ENCODE results near the gene HMGN2. TPM values are rescaled to one million over a fixed set of nuclear protein-coding genes. Genes with fewer than 3 reads are reported as not detected.
A peak's percentile ranks its signal among the peaks of the same experiment; 100 is the strongest.

HMGN2 gene
- total RNA-seq, 2 donors from 2014 or later = 671 to 773 TPM

- WGBS, 2 experiments (ENCODE audit: insufficient coverage in 1 of 2, insufficient read length in 1 of 2) = 59 to 80% methylated on average over 4 to 14 of the region's 14 CpGs
- Mint-ChIP-seq H3K36me3 (ENCODE audit: low read depth) (peaks cover 60% of the 10 kb centered on the region), H3K27ac (peak overlapping the region; percentile 96), H3K4me3 (peak overlapping the region; percentile 87), H3K9me3 (no peaks in the 10 kb centered on the region), H3K4me1 (peaks cover 51% of the 10 kb centered on the region), H3K27me3 (ENCODE audit: insufficient read depth) (no peaks in the 10 kb centered on the region)
- no peak for DNase-seq
- no peaks in the 10 kb centered on the region for H3K9me3 ChIP-seq (ENCODE audit: control insufficient read depth, low read length)
- H3K4me1 ChIP-seq (ENCODE audit: control insufficient read depth, insufficient read depth, low read length) = peaks cover 7% of the 10 kb centered on the region
- peaks cover 61% of the 10 kb centered on the region for H3K36me3 ChIP-seq (ENCODE audit: control insufficient read depth, insufficient read depth, low read length)
- no peaks in the 10 kb centered on the region for H3K27me3 ChIP-seq (ENCODE audit: control insufficient read depth, insufficient read depth, low read length, poor library complexity, severe bottlenecking)
- H3K27ac ChIP-seq (ENCODE audit: low read depth, low read length) = no peak overlapping the region
- H3K9ac ChIP-seq (ENCODE audit: extremely low read depth, low read length, poor library complexity, severe bottlenecking) = no peak overlapping the region
- peak overlapping the region; percentile 85 for H3K4me3 ChIP-seq (ENCODE audit: low read length)
- no peak for TF ChIP-seq CTCF (conservative IDR thresholded peaks at IDR 0.05)
Observed at GRCh38 chr1:26470878-26471497, 1.3 kb upstream of the HMGN2 start.

- Histone ChIP-seq H3K4me3 (ENCODE audit: low read length) (peak overlapping the region; percentile 85), H3K4me1 (ENCODE audit: control insufficient read depth, insufficient read depth, low read length) (peaks cover 7% of the 10 kb centered on the region), H3K36me3 (ENCODE audit: control insufficient read depth, insufficient read depth, low read length) (peaks cover 61% of the 10 kb centered on the region), H3K9ac (ENCODE audit: extremely low read depth, low read length, poor library complexity, severe bottlenecking) (peak overlapping the region; percentile 84), H3K27me3 (ENCODE audit: control insufficient read depth, insufficient read depth, low read length, poor library complexity, severe bottlenecking) (no peaks in the 10 kb centered on the region), H3K27ac (ENCODE audit: low read depth, low read length) (peak overlapping the region; percentile 99), H3K9me3 (ENCODE audit: control insufficient read depth, low read length) (no peaks in the 10 kb centered on the region)
- peak; percentile 24 for TF ChIP-seq CTCF (conservative IDR thresholded peaks at IDR 0.05)
- Mint-ChIP-seq H3K4me1 (peaks cover 51% of the 10 kb centered on the region), H3K9me3 (no peaks in the 10 kb centered on the region), H3K27ac (peak overlapping the region; percentile 96), H3K4me3 (peak overlapping the region; percentile 87), H3K36me3 (ENCODE audit: low read depth) (peaks cover 62% of the 10 kb centered on the region), H3K27me3 (ENCODE audit: insufficient read depth) (no peaks in the 10 kb centered on the region)
- peak; percentile 93 for DNase-seq
- WGBS, 2 experiments (ENCODE audit: insufficient coverage in 1 of 2, insufficient read length in 1 of 2) = 2% methylated on average over 25 to 52 of the region's 52 CpGs
Observed at GRCh38 chr1:26471498-26472319, 531 bp upstream of the HMGN2 start.

GRCh38 chr1:26472901-26473845, 933 bp downstream of the HMGN2 start:
- peaks cover 60% of the 10 kb centered on the region for H3K36me3 Mint-ChIP-seq (ENCODE audit: low read depth)
- peak overlapping the region; percentile 82 for H3K27ac Mint-ChIP-seq
- Histone ChIP-seq H3K36me3 (ENCODE audit: control insufficient read depth, insufficient read depth, low read length) (peaks cover 59% of the 10 kb centered on the region), H3K9me3 (ENCODE audit: control insufficient read depth, low read length) (no peaks in the 10 kb centered on the region), H3K4me1 (ENCODE audit: control insufficient read depth, insufficient read depth, low read length) (peaks cover 7% of the 10 kb centered on the region), H3K4me3 (ENCODE audit: low read length) (peak overlapping the region; percentile 97), H3K27me3 (ENCODE audit: control insufficient read depth, insufficient read depth, low read length, poor library complexity, severe bottlenecking) (no peaks in the 10 kb centered on the region), H3K9ac (ENCODE audit: extremely low read depth, low read length, poor library complexity, severe bottlenecking) (peak overlapping the region; percentile 84), H3K27ac (ENCODE audit: low read depth, low read length) (peak overlapping the region; percentile 99)
- H3K27me3 Mint-ChIP-seq (ENCODE audit: insufficient read depth) = no peaks in the 10 kb centered on the region
- H3K4me1 Mint-ChIP-seq = peaks cover 43% of the 10 kb centered on the region
- no peak for TF ChIP-seq CTCF (conservative IDR thresholded peaks at IDR 0.05)
- peak; percentile 96 for DNase-seq
- H3K4me3 Mint-ChIP-seq = peak overlapping the region; percentile 87
- 7 to 10% methylated on average over 42 to 71 of the region's 71 CpGs for WGBS, 2 experiments (ENCODE audit: insufficient coverage in 1 of 2, insufficient read length in 1 of 2)
- H3K9me3 Mint-ChIP-seq = no peaks in the 10 kb centered on the region
